ENCODE measurements around the gene PPP1R9B. TPM values are rescaled to one million over a fixed set of nuclear protein-coding genes. Genes with fewer than 3 reads are reported as not detected.

Gene PPP1R9B
- total RNA-seq, 4 donors from 2014 or later: 28.4 to 54.9 (median 36.9) TPM

GRCh38 chr17:50190293-50190602, 39.8 kb upstream of the PPP1R9B start:
- Histone ChIP-seq H3K4me3 (no peak overlapping the region), H3K9me3 (no peaks in the 10 kb centered on the region), H3K4me1 (peaks cover 0 to 54% (median 5%) of the 10 kb centered on the region in 4 donors), H3K27me3 (no peaks in the 10 kb centered on the region), H3K36me3 (peaks cover under 1 to 100% (median 8%) of the 10 kb centered on the region in 3 donors), H3K27ac (peak overlapping the region in 3 of 4 donors; percentile 26 to 54 (median 44))
- no peak for DNase-seq (ENCODE audit: low spot score in 2 of 2)
- TF ChIP-seq EP300 (IDR thresholded peaks at IDR 0.05) (no peak), POLR2A (IDR thresholded peaks at IDR 0.05) (no peak), CTCF (IDR thresholded peaks at IDR 0.05) (no peak)
- 73 to 81% methylated on average over 8 of the region's 8 CpGs for WGBS, 2 donors

- H3K27me3 ChIP-seq: no peaks in the 10 kb centered on the region
- peak overlapping the region in 3 of 4 donors; percentile 26 to 89 (median 54) for H3K27ac ChIP-seq
- H3K9me3 ChIP-seq: no peaks in the 10 kb centered on the region
- peaks cover 0 to 95% (median 3%) of the 10 kb centered on the region in 3 donors for H3K36me3 ChIP-seq
- no peak for DNase-seq (ENCODE audit: low spot score in 2 of 2)
- H3K4me1 ChIP-seq: peaks cover 0 to 56% (median 8%) of the 10 kb centered on the region in 4 donors
- 63 to 68% methylated on average over 14 to 20 of the region's 20 CpGs for WGBS, 2 donors
- no peak overlapping the region for H3K4me3 ChIP-seq
- TF ChIP-seq CTCF (IDR thresholded peaks at IDR 0.05) (no peak), POLR2A (IDR thresholded peaks at IDR 0.05) (no peak), EP300 (IDR thresholded peaks at IDR 0.05) (no peak)
These were observed 39.2 kb upstream of the PPP1R9B start for GRCh38 chr17:50189550-50190292.

- TF ChIP-seq POLR2A (IDR thresholded peaks at IDR 0.05) (no peak), CTCF (IDR thresholded peaks at IDR 0.05) (no peak), EP300 (IDR thresholded peaks at IDR 0.05) (no peak)
- H3K27ac ChIP-seq: peak overlapping the region in 3 of 4 donors; percentile 34 to 89 (median 36)
- peaks cover 0 to 62% (median 11%) of the 10 kb centered on the region in 4 donors for H3K4me1 ChIP-seq
- no peak overlapping the region for H3K4me3 ChIP-seq
- peaks cover 0 to 88% (median 0%) of the 10 kb centered on the region in 3 donors for H3K36me3 ChIP-seq
- WGBS, 2 donors: 45 to 57% methylated on average over 3 to 10 of the region's 11 CpGs
- no peaks in the 10 kb centered on the region for H3K9me3 ChIP-seq
- DNase-seq (ENCODE audit: low spot score in 2 of 2): no peak
- H3K27me3 ChIP-seq: no peaks in the 10 kb centered on the region
These were observed 38.6 kb upstream of the PPP1R9B start for GRCh38 chr17:50188921-50189549.

GRCh38 chr17:50188531-50188920, 38.0 kb upstream of the PPP1R9B start:
- H3K27me3 ChIP-seq: no peaks in the 10 kb centered on the region
- peak overlapping the region in 3 of 4 donors; percentile 34 to 89 (median 36) for H3K27ac ChIP-seq
- H3K9me3 ChIP-seq: no peaks in the 10 kb centered on the region
- H3K4me1 ChIP-seq: peaks cover 0 to 67% (median 12%) of the 10 kb centered on the region in 4 donors
- H3K4me3 ChIP-seq: no peak overlapping the region
- H3K36me3 ChIP-seq: peaks cover 0 to 83% (median 0%) of the 10 kb centered on the region in 3 donors
- TF ChIP-seq POLR2A (IDR thresholded peaks at IDR 0.05) (no peak), CTCF (IDR thresholded peaks at IDR 0.05) (no peak), EP300 (IDR thresholded peaks at IDR 0.05) (no peak)
- DNase-seq (ENCODE audit: low spot score in 2 of 2): no peak
- WGBS, 2 donors: 61 to 65% methylated on average over 13 of the region's 13 CpGs

All from tibial nerve (tissue), 4 donors.